Parathyroid adenoma (tissue), 2 donors: Measurements from ENCODE around the gene PRDM1.

Experiments used
- H2AFZ ChIP-seq: fragments of 300-600 bp; sonication (generic); one replicate; pipeline ENCODE4 v1.7.0; 2017; ENCODE audit warnings: antibody characterized with exemption, mild to moderate bottlenecking
- H3K27ac ChIP-seq: fragments of 300-600 bp; sonication (generic); one replicate; pipeline ENCODE4 v1.7.0; 2017
- H3K27me3 ChIP-seq: fragments of 300-600 bp; sonication (generic); one replicate; pipeline ENCODE4 v1.7.0; 2017; ENCODE audit warnings: low read length; ENCODE audit not compliant: control insufficient read depth, insufficient read depth
- H3K36me3 ChIP-seq: fragments of 300-600 bp; sonication (generic); one replicate; pipeline ENCODE4 v1.7.0; 2017; ENCODE audit warnings: low read length; ENCODE audit not compliant: control insufficient read depth, insufficient read depth
- H3K4me1 ChIP-seq: fragments of 300-600 bp; sonication (generic); one replicate; pipeline ENCODE4 v1.7.0; 2017; ENCODE audit warnings: control low read depth
- H3K4me2 ChIP-seq: fragments of 300-600 bp; sonication (generic); one replicate; pipeline ENCODE4 v1.7.0; 2017; ENCODE audit warnings: low read length
- H3K4me3 ChIP-seq: fragments of 300-600 bp; sonication (generic); one replicate; pipeline ENCODE4 v1.7.0; 2017; ENCODE audit warnings: low read depth, low read length
- H3K79me2 ChIP-seq: fragments of 300-600 bp; sonication (generic); one replicate; pipeline ENCODE4 v1.7.0; 2017; ENCODE audit warnings: control low read depth
- H3K9ac ChIP-seq: fragments of 300-600 bp; sonication (generic); one replicate; pipeline ENCODE4 v1.7.0; 2017; ENCODE audit warnings: mild to moderate bottlenecking
- H3K9me3 ChIP-seq: fragments of 300-600 bp; sonication (generic); one replicate; pipeline ENCODE4 v1.7.0; 2017; ENCODE audit warnings: low read length; ENCODE audit not compliant: control insufficient read depth
- TF ChIP-seq, protein P1 (sequence below): fragments of 300-600 bp; sonication (generic); IDR thresholded peaks from one replicate; pipeline ENCODE4 v1.7.0; 2017; ENCODE audit warnings: antibody characterized with exemption, mild to moderate bottlenecking
- donor health status: primary hyperparathyroidism.

Gene PRDM1

DNA sequence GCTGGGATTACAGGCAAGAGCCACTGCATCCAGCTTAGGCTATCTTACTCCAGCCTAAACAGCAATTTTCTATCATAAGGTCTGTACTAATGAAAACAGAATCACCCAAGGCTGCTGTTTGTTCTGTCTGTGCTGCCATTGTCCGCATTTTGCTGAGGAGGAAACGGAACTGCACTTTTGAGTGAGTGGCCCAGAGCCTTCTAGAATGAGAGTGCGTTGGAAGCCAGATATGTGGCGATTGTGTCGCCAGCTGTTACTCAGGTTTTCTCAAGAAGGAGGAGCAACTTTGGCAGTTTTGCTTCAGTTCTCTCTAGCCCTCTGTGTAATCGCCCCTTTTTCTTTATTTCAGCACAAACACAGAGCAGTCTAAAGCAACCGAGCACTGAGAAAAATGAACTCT, 18.3 kb downstream of the PRDM1 start:
- no peaks in the 10 kb centered on the region for H3K27me3 ChIP-seq
- H3K36me3 ChIP-seq, result no peaks in the 10 kb centered on the region
- H2AFZ ChIP-seq, result no peak overlapping the region
- H3K79me2 ChIP-seq, result no peaks in the 10 kb centered on the region
- H3K9me3 ChIP-seq, result no peaks in the 10 kb centered on the region
- no peak overlapping the region for H3K9ac ChIP-seq
- H3K4me1 ChIP-seq, result no peaks in the 10 kb centered on the region
- no peak overlapping the region for H3K27ac ChIP-seq
- no peak overlapping the region for H3K4me3 ChIP-seq
- TF ChIP-seq, protein P1, sequence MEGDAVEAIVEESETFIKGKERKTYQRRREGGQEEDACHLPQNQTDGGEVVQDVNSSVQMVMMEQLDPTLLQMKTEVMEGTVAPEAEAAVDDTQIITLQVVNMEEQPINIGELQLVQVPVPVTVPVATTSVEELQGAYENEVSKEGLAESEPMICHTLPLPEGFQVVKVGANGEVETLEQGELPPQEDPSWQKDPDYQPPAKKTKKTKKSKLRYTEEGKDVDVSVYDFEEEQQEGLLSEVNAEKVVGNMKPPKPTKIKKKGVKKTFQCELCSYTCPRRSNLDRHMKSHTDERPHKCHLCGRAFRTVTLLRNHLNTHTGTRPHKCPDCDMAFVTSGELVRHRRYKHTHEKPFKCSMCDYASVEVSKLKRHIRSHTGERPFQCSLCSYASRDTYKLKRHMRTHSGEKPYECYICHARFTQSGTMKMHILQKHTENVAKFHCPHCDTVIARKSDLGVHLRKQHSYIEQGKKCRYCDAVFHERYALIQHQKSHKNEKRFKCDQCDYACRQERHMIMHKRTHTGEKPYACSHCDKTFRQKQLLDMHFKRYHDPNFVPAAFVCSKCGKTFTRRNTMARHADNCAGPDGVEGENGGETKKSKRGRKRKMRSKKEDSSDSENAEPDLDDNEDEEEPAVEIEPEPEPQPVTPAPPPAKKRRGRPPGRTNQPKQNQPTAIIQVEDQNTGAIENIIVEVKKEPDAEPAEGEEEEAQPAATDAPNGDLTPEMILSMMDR, result no peak
- H3K4me2 ChIP-seq, result no peak overlapping the region

DNA sequence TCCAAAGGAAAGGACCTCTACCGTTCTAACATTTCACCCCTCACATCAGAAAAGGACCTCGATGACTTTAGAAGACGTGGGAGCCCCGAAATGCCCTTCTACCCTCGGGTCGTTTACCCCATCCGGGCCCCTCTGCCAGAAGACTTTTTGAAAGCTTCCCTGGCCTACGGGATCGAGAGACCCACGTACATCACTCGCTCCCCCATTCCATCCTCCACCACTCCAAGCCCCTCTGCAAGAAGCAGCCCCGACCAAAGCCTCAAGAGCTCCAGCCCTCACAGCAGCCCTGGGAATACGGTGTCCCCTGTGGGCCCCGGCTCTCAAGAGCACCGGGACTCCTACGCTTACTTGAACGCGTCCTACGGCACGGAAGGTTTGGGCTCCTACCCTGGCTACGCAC, 18.8 kb downstream of the PRDM1 start:
- Histone ChIP-seq H3K4me1 (no peaks in the 10 kb centered on the region), H2AFZ (no peak overlapping the region), H3K36me3 (no peaks in the 10 kb centered on the region), H3K27me3 (no peaks in the 10 kb centered on the region), H3K9ac (no peak overlapping the region), H3K4me2 (no peak overlapping the region), H3K4me3 (no peak overlapping the region), H3K79me2 (no peaks in the 10 kb centered on the region), H3K9me3 (no peaks in the 10 kb centered on the region), H3K27ac (no peak overlapping the region)
- TF ChIP-seq, protein P1, result no peak

DNA sequence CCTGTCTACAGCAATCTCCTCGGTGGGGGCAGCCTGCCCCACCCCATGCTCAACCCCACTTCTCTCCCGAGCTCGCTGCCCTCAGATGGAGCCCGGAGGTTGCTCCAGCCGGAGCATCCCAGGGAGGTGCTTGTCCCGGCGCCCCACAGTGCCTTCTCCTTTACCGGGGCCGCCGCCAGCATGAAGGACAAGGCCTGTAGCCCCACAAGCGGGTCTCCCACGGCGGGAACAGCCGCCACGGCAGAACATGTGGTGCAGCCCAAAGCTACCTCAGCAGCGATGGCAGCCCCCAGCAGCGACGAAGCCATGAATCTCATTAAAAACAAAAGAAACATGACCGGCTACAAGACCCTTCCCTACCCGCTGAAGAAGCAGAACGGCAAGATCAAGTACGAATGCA, 19.4 kb downstream of the PRDM1 start:
- Histone ChIP-seq H3K9ac (no peak overlapping the region), H3K4me2 (no peak overlapping the region), H3K27me3 (no peaks in the 10 kb centered on the region), H3K27ac (no peak overlapping the region), H3K9me3 (no peaks in the 10 kb centered on the region), H3K79me2 (no peaks in the 10 kb centered on the region), H2AFZ (no peak overlapping the region), H3K36me3 (no peaks in the 10 kb centered on the region), H3K4me1 (no peaks in the 10 kb centered on the region), H3K4me3 (no peak overlapping the region)
- TF ChIP-seq, protein P1, result no peak

DNA sequence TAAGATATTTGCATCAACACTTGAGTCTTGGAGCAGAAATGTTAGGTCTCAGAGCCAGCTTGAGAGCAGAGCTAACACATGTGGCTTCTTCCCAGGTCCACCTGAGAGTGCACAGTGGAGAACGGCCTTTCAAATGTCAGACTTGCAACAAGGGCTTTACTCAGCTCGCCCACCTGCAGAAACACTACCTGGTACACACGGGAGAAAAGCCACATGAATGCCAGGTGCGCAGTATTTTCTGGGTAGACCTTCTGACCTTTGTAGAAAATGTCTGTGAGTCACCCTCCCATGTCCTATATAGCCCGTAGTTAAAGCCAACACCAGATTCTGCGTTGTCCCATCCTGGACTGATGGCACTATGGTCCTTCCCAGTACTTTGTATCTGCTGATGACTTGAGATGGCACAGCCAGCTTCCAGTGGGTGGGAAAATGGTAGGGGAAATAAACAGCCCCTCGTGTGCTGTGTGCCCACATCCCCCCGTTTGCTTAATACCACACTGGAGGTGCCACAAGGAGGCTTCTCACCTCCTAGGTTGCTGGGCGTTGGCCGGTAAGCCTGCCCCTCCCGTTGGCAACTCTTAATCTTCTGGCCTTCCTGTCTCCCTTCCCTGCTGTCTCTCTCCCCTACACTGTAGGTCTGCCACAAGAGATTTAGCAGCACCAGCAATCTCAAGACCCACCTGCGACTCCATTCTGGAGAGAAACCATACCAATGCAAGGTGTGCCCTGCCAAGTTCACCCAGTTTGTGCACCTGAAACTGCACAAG, 20.3 kb downstream of the PRDM1 start:
- no peak overlapping the region for H3K4me3 ChIP-seq
- no peaks in the 10 kb centered on the region for H3K27me3 ChIP-seq
- H3K79me2 ChIP-seq, result no peaks in the 10 kb centered on the region
- H3K9ac ChIP-seq, result no peak overlapping the region
- H3K36me3 ChIP-seq, result no peaks in the 10 kb centered on the region
- H3K9me3 ChIP-seq, result no peaks in the 10 kb centered on the region
- H3K4me1 ChIP-seq, result no peaks in the 10 kb centered on the region
- H3K4me2 ChIP-seq, result no peak overlapping the region
- no peak overlapping the region for H3K27ac ChIP-seq
- TF ChIP-seq, protein P1, result no peak
- H2AFZ ChIP-seq, result no peak overlapping the region

DNA sequence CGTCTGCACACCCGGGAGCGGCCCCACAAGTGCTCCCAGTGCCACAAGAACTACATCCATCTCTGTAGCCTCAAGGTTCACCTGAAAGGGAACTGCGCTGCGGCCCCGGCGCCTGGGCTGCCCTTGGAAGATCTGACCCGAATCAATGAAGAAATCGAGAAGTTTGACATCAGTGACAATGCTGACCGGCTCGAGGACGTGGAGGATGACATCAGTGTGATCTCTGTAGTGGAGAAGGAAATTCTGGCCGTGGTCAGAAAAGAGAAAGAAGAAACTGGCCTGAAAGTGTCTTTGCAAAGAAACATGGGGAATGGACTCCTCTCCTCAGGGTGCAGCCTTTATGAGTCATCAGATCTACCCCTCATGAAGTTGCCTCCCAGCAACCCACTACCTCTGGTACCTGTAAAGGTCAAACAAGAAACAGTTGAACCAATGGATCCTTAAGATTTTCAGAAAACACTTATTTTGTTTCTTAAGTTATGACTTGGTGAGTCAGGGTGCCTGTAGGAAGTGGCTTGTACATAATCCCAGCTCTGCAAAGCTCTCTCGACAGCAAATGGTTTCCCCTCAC, 21.0 kb downstream of the PRDM1 start:
- no peak overlapping the region for H3K4me2 ChIP-seq
- H2AFZ ChIP-seq, result no peak overlapping the region
- TF ChIP-seq, protein P1, result no peak
- H3K36me3 ChIP-seq, result no peaks in the 10 kb centered on the region
- H3K4me1 ChIP-seq, result no peaks in the 10 kb centered on the region
- H3K79me2 ChIP-seq, result no peaks in the 10 kb centered on the region
- no peak overlapping the region for H3K9ac ChIP-seq
- H3K27ac ChIP-seq, result no peak overlapping the region
- no peaks in the 10 kb centered on the region for H3K27me3 ChIP-seq
- no peak overlapping the region for H3K4me3 ChIP-seq
- H3K9me3 ChIP-seq, result no peaks in the 10 kb centered on the region
